ENCODE results near the gene STAG1.

DNA sequence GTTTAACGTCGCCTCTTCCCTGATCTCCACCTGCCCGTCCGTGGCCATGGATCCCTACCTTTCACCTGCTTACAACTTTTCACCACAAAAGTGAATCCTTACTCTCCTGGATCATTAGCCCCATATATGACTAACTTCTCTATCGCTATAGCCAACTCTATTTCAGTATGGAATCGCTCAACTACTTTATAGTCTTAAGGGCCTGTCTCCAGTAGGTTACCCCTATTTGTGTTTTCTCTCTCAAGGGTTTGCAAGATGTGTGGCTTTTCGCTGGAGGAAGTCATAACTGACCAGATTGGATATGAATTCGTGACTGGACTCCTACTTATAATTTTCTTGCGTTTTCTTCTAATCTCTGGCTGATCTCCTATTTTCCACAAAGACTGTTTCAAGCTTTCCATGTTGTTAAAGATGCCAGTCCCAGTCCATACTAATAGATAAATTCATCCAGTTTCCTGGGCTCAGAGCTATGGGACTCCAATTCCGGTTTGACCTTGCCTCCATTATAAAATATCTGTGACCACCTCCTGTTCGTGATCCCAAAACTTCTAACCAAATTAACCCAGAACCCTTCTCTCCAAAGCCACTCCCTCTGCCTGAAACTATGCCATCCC lies 1.3 kb upstream of the STAG1 start:
- TF ChIP-seq POLR2AphosphoS5 (IDR thresholded peaks at IDR 0.05; ENCODE audit: low read depth, low read length) (no peak), SIN3A (IDR thresholded peaks at IDR 0.05; ENCODE audit: borderline replicate concordance, insufficient read depth, low read depth, low read length) (no peak), TCF7L2 (IDR thresholded peaks at IDR 0.05; ENCODE audit: low read depth, low read length) (no peak)
- TF ChIP-seq, protein P1, sequence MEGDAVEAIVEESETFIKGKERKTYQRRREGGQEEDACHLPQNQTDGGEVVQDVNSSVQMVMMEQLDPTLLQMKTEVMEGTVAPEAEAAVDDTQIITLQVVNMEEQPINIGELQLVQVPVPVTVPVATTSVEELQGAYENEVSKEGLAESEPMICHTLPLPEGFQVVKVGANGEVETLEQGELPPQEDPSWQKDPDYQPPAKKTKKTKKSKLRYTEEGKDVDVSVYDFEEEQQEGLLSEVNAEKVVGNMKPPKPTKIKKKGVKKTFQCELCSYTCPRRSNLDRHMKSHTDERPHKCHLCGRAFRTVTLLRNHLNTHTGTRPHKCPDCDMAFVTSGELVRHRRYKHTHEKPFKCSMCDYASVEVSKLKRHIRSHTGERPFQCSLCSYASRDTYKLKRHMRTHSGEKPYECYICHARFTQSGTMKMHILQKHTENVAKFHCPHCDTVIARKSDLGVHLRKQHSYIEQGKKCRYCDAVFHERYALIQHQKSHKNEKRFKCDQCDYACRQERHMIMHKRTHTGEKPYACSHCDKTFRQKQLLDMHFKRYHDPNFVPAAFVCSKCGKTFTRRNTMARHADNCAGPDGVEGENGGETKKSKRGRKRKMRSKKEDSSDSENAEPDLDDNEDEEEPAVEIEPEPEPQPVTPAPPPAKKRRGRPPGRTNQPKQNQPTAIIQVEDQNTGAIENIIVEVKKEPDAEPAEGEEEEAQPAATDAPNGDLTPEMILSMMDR (IDR thresholded peaks at IDR 0.05), result no peak
- TF ChIP-seq, protein P2, sequence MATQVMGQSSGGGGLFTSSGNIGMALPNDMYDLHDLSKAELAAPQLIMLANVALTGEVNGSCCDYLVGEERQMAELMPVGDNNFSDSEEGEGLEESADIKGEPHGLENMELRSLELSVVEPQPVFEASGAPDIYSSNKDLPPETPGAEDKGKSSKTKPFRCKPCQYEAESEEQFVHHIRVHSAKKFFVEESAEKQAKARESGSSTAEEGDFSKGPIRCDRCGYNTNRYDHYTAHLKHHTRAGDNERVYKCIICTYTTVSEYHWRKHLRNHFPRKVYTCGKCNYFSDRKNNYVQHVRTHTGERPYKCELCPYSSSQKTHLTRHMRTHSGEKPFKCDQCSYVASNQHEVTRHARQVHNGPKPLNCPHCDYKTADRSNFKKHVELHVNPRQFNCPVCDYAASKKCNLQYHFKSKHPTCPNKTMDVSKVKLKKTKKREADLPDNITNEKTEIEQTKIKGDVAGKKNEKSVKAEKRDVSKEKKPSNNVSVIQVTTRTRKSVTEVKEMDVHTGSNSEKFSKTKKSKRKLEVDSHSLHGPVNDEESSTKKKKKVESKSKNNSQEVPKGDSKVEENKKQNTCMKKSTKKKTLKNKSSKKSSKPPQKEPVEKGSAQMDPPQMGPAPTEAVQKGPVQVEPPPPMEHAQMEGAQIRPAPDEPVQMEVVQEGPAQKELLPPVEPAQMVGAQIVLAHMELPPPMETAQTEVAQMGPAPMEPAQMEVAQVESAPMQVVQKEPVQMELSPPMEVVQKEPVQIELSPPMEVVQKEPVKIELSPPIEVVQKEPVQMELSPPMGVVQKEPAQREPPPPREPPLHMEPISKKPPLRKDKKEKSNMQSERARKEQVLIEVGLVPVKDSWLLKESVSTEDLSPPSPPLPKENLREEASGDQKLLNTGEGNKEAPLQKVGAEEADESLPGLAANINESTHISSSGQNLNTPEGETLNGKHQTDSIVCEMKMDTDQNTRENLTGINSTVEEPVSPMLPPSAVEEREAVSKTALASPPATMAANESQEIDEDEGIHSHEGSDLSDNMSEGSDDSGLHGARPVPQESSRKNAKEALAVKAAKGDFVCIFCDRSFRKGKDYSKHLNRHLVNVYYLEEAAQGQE (IDR thresholded peaks at IDR 0.05; ENCODE audit: insufficient read depth in 1 of 2, low read depth in 2 of 2, low read length in 1 of 2), result no peak

All from Panc1 (cell line).